Measurements from ENCODE around the gene FYB2. TPM values are rescaled to one million over a fixed set of nuclear protein-coding genes. Genes with fewer than 3 reads are reported as not detected.

The FYB2 gene
- total RNA-seq, 1 experiment from 2014 or later = not detected

DNA sequence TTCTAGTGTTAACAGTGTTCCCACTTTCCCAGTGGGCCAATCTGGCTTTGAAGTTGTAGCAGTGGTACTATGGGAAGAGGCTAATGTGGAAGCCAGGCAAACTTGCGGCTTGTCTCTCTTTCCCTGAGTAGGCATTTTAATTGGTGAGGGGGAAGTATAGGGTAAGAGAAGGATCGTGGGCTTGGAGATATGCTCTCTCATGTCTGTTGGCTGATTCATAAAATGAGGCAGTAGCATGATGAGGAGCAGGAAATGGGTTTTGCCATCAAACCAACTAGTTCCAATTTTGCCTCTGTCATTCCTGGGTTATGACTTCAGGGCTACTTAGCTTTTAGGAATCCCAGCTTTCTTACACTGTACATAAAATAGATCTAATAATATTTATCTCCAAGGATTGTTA is 47.5 kb upstream of the FYB2 start:
- ChIA-PET RAD21 (ENCODE audit: low non-redundant PET in 1 of 2, low total read pairs in 2 of 2, uncharacterized antibody in 2 of 2, unreplicated experiment in 2 of 2) (no interaction called here), POLR2A (no interaction called here), CTCF (no interaction called here)
- Histone ChIP-seq H3K36me3 (ENCODE audit: control insufficient read depth in 1 of 2, insufficient read depth in 2 of 2, low read length in 2 of 2) (no peaks in the 10 kb centered on the region), H3K27ac (ENCODE audit: low read depth, low read length) (no peak overlapping the region), H4K20me1 (ENCODE audit: insufficient read depth) (no peaks in the 10 kb centered on the region), H2AFZ (ENCODE audit: low read depth, low read length, poor library complexity, severe bottlenecking) (no peak overlapping the region), H3K9me3 (ENCODE audit: control insufficient read depth in 1 of 2, insufficient read depth in 1 of 2, low read depth in 1 of 2, low read length in 2 of 2) (no peaks in the 10 kb centered on the region), H3K4me1 (ENCODE audit: control insufficient read depth in 1 of 2, insufficient read depth in 2 of 2, low read length in 2 of 2) (no peaks in the 10 kb centered on the region), H3K4me3 (replicated peaks in 1 of 2; ENCODE audit: low read depth in 1 of 2, low read length in 2 of 2) (no peak overlapping the region), H3K27me3 (ENCODE audit: insufficient read depth, low read length) (peaks cover 34% of the 10 kb centered on the region), H3K9ac (ENCODE audit: low read length) (no peak overlapping the region), H3K4me2 (ENCODE audit: low read length) (no peak overlapping the region), H3K9me2 (ENCODE audit: insufficient read depth) (no peaks in the 10 kb centered on the region), H3K79me2 (ENCODE audit: insufficient read depth, low read length) (no peaks in the 10 kb centered on the region)
- no peak for ATAC-seq
- no TSS peak for BruUV-seq (replicated peaks)
- TF ChIP-seq POLR2AphosphoS5 (IDR thresholded peaks at IDR 0.05; ENCODE audit: low read depth, low read length) = no peak
- DNase-seq (ENCODE audit: low read depth, low spot score) = no peak
- intact Hi-C loops (cut with micrococcal nuclease) = no loop called here

DNA sequence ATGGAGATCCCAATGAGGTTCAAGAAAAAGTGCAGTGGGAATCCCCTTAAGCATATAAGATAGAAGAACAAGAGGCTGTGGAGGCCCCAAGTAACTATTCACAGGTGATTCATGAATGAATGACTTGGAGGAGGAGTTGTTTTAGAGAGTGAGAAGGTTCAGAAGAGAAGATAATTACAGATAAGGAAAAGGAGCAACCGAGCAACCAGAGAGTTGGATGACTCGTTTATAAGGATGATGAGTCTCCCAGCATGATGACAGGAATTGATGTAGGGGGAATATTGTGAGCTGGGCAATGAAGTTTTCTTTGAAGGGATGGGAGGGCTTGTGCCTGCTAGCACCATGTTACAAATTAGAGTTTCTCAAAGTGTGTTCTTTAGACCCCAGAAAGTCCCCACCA is 45.2 kb upstream of the FYB2 start:
- H3K4me2 ChIP-seq (ENCODE audit: low read length) = no peak overlapping the region
- no peaks in the 10 kb centered on the region for H3K4me1 ChIP-seq (ENCODE audit: control insufficient read depth in 1 of 2, insufficient read depth in 2 of 2, low read length in 2 of 2)
- no peak overlapping the region for H3K27ac ChIP-seq (ENCODE audit: low read depth, low read length)
- intact Hi-C loops (cut with micrococcal nuclease) = no loop called here
- no peak for ATAC-seq
- CTCF ChIA-PET = no interaction called here
- H3K9me2 ChIP-seq (ENCODE audit: insufficient read depth) = no peaks in the 10 kb centered on the region
- RAD21 ChIA-PET (ENCODE audit: low non-redundant PET in 1 of 2, low total read pairs in 2 of 2, uncharacterized antibody in 2 of 2, unreplicated experiment in 2 of 2) = no interaction called here
- DNase-seq (ENCODE audit: low read depth, low spot score) = no peak
- POLR2A ChIA-PET = no interaction called here
- no peak overlapping the region for H3K4me3 ChIP-seq (replicated peaks in 1 of 2; ENCODE audit: low read depth in 1 of 2, low read length in 2 of 2)
- TF ChIP-seq, protein P1, sequence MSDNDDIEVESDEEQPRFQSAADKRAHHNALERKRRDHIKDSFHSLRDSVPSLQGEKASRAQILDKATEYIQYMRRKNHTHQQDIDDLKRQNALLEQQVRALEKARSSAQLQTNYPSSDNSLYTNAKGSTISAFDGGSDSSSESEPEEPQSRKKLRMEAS (IDR thresholded peaks at IDR 0.05) = no peak
- no peaks in the 10 kb centered on the region for H3K79me2 ChIP-seq (ENCODE audit: insufficient read depth, low read length)
- H3K27me3 ChIP-seq (ENCODE audit: insufficient read depth, low read length) = peaks cover 38% of the 10 kb centered on the region
- no peak overlapping the region for H3K9ac ChIP-seq (ENCODE audit: low read length)
- H4K20me1 ChIP-seq (ENCODE audit: insufficient read depth) = no peaks in the 10 kb centered on the region
- no peak overlapping the region for H2AFZ ChIP-seq (ENCODE audit: low read depth, low read length, poor library complexity, severe bottlenecking)
- no peaks in the 10 kb centered on the region for H3K9me3 ChIP-seq (ENCODE audit: control insufficient read depth in 1 of 2, insufficient read depth in 1 of 2, low read depth in 1 of 2, low read length in 2 of 2)
- H3K36me3 ChIP-seq (ENCODE audit: control insufficient read depth in 1 of 2, insufficient read depth in 2 of 2, low read length in 2 of 2) = no peaks in the 10 kb centered on the region
- no TSS peak for BruUV-seq (replicated peaks)
